GM18498 (cell line): ENCODE measurements around the gene MAGEE1.

Experiments
- ATAC-seq: cut with Tn5 transposase; IDR thresholded peaks from one replicate; pipeline ENCODE4 v1.9.1; 2021; ENCODE audit warnings: mild to moderate bottlenecking, moderate library complexity; ENCODE audit not compliant: unreplicated experiment

MAGEE1 gene, protein sequence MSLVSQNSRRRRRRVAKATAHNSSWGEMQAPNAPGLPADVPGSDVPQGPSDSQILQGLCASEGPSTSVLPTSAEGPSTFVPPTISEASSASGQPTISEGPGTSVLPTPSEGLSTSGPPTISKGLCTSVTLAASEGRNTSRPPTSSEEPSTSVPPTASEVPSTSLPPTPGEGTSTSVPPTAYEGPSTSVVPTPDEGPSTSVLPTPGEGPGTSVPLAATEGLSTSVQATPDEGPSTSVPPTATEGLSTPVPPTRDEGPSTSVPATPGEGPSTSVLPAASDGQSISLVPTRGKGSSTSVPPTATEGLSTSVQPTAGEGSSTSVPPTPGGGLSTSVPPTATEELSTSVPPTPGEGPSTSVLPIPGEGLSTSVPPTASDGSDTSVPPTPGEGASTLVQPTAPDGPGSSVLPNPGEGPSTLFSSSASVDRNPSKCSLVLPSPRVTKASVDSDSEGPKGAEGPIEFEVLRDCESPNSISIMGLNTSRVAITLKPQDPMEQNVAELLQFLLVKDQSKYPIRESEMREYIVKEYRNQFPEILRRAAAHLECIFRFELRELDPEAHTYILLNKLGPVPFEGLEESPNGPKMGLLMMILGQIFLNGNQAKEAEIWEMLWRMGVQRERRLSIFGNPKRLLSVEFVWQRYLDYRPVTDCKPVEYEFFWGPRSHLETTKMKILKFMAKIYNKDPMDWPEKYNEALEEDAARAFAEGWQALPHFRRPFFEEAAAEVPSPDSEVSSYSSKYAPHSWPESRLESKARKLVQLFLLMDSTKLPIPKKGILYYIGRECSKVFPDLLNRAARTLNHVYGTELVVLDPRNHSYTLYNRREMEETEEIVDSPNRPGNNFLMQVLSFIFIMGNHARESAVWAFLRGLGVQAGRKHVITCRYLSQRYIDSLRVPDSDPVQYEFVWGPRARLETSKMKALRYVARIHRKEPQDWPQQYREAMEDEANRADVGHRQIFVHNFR

DNA sequence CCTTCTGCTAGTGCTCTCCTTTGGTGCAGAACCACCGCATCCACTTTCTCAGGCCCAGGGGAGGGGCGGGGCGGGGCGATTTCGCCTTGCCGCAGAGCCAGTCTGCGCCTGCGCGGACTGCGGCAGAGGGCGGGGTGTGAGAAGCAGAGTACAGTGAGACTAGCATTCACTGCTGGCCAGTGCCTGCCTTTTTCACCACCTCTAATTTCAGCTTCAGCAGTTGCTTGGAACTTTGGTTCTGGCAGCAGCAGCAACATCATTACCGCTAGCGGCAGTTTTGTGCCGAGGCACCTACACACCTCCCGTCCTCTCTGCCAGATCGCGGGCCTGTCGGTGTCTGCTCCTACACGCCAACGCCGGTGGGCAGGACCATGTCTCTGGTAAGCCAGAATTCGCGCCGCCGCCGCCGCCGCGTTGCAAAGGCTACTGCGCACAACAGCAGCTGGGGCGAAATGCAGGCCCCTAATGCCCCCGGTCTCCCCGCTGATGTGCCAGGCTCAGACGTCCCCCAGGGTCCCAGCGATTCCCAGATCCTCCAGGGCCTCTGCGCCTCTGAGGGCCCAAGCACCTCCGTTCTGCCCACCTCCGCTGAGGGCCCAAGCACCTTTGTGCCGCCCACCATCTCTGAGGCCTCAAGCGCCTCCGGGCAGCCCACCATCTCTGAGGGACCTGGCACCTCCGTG is at the start of gene MAGEE1:
Gene MAGEE1 (plus strand): TSS at position 151 of the 683 bp plus-strand sequence. CDS start 221 bp downstream, at position 372.
- peak; percentile 92 for ATAC-seq

DNA sequence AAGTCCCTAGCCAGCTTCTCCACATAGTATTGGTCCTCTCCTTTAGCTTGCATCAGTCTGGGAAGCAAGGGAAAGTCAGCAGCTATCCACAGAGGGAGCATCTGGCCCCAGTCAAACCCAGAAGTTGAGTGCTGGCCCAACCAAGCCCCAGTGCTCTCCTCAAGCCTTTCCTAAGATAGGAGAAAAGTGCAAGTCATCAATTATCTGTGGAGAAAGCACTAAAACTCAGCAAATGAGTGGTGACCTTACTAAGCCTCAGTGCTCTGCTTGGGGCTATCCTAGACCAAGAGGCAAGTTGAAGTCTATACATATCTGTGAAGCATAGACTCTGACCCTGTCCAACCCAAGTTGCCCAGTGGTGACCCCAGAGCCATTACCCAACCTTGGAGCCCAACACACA is 28.5 kb upstream of the MAGEE1 start:
- no peak for ATAC-seq

DNA sequence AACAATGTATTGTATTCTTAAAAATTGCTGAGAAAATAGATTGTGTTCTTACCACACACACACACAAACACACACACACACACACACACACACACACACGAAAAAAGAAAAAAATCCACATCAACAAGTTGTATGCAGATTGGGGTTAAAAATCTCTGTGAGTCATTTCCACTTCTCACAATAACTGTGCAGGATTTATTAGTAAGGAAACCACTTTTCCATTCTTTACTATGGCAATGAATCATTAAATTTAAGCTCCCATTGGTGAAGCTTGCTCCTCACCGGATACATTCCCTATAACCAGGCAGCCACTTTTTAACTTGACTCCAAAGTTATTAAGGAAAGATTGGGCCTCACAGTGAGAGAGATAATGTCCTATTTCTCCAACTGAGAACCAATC is 19.7 kb upstream of the MAGEE1 start:
- ATAC-seq = no peak

DNA sequence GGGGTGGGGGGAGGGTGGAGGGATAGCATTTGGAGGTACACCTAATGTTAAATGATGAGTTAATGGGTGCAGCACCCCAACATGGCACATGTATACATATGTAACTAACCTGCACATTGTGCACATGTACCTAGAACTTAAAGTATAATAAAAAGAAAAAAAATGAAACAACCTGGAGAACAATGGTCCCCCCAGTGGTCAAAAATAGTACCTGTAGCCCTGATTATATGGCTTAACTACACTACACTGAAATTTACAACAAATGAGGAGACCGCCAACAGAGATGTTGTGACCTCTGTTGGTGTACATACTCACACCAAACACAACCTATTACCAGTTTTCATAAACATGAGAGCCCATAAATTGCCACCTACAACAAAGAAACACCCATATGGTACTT is 7.3 kb upstream of the MAGEE1 start:
- no peak for ATAC-seq

DNA sequence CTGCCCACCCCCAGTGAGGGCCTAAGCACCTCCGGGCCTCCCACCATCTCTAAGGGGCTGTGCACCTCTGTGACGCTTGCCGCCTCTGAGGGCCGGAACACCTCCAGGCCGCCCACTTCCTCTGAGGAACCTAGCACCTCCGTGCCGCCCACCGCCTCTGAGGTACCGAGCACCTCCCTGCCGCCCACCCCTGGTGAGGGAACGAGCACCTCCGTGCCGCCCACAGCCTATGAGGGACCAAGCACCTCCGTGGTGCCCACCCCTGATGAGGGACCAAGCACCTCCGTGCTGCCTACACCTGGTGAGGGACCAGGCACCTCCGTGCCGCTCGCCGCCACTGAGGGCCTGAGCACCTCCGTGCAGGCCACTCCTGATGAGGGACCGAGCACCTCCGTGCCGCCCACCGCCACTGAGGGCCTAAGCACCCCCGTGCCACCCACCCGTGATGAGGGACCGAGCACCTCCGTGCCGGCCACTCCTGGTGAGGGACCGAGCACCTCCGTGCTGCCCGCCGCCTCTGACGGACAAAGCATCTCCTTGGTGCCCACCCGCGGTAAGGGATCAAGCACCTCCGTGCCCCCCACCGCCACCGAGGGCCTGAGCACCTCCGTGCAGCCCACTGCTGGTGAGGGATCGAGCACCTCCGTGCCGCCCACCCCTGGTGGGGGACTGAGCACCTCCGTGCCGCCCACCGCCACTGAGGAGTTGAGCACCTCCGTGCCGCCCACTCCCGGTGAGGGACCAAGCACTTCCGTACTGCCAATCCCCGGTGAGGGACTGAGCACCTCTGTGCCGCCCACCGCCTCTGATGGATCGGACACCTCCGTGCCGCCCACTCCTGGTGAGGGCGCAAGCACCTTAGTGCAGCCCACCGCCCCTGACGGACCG is 977 bp downstream of the MAGEE1 start:
- peak; percentile 51 for ATAC-seq

DNA sequence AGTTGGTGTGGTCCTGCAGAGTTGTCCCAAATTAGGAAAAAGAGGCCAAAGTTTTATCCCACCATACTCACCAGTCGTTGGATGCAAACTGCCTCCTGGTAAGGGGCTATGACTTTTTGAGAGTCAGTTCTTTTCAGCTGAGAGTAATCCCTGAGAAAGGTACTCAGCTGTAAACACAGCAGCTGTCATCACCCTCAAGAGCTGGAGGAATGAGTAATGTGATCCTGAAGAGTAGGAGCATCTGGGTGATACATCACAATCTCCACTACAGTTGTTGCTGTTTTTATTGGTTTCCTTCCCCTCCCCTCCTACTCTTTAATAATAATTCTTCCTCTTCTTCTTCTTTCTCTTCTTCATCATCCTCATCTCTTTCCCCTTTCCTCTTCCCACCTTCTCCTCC is 5.7 kb downstream of the MAGEE1 start:
- no peak for ATAC-seq

DNA sequence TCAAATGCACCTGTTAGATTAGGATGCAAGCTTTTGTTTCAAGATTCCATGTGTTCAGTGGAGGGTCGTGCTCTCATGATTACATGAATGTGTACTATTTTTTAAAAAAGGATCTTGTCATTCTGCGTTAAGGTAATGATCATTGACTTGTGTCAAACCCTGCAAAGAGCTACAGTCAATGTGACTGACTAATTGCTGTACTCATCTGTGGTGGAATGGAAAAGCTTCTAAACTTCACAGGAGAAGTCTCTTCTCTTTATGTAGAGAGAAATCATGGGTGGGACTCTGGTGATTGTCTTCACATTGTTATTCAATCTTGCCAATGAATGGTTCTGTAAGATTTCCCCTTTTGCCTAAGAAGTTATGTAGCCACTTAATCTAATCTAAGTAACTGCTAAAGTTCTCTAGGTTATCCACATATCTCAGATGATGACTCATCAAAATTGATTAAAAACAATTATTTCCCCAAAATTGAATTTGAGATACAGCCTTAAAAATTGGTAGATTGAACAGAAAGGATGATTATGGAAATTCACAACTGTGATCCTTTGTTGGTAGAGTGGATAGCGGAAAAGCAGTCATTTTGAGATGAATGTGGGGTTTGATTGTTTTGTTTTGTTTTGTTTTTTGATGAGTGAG is 6.7 kb downstream of the MAGEE1 start:
- ATAC-seq = no peak

DNA sequence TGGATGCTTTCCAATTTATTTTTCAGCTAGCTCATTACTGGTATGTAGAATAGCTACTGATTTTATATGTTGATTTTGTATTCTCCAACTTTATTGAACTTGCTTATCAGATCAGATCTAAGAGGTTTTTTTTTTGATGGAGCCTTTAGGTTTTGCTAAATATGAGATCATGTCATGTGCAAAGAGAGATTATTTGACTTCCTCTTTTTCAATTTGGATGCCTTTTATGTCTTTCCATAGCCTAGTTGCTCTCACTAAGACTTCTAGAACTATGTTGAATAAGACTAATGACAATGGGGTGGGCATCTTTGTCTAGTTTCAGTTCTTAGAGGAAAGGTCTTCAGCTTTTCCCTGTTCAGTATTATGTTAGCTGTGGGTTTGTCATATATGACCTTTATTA is 11.7 kb downstream of the MAGEE1 start:
- no peak for ATAC-seq

DNA sequence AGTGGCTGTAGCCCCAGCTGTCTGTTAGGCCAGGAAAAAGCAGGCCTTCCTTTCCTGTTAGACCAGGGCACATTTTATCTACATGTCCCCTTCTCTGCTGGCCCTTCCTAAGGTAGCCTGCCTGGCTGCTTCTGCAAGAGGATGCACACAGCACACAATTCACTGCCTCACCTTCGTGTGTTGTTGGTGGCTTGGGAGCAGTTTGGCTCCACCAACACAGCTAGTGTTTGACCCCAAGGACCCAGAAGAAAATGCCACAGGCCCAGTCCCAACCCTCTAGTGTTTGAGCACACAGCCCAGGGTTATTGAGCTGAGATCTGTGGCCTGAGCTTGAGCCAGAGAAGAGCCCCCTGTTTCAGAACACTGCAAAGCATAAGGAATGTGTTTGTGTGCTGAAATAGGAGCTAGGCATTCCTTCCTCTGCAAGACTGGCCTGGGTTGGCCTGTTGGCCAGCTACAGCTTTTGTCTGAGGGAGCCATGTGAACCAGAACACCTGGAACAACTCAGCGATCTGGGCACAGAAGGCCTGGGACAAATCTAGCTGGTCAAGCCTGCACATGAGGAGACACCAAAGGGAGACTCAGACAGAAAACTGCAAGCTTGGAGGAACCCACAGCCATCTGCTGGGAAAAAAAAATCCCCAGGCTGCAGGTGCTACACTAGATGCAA is 26.4 kb downstream of the MAGEE1 start:
- no peak for ATAC-seq

DNA sequence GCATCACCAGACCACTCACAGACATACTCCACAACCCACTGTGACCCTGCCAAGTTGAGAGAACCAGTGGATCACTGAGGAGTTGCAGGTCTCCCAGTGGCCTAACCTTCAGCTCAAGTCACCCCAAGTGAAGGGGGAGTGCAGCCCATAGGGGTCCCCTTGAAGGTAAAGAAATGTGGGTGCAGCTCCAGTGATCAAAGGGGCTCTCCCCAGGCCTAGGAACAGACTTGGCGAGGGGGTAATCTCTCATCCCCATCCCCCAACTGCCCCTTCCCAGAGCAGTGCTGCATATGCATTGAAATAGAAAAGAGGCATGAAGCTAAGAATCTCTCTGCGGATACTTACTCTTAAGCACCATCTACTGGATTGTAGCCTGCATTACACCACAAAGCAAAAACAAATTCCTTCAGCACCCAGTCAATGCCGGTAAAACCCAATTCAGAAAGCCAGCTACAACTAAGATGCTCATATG is 27.0 kb downstream of the MAGEE1 start:
- ATAC-seq = peak; percentile 65

DNA sequence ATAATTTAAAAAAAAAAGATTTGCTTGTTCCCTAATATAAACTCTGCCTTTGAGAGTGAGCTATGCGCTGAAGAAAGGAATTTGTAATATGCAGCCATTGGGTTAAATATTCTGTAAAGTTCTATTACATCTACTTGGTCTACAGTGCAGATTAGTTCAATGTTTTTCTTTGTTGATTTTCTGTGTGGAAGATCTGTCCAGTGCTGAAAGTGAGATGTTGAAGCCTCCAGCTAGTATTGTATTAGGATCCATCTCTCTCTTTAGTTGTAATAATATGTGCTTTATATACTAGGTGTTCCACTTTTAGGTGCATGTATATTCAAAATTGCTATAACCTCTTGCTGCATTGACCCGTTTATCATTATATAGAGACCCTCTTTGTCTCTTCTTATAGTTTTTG is 49.8 kb downstream of the MAGEE1 start:
- no peak for ATAC-seq
